ENCODE data around the gene FAM168B. TPM values are rescaled to one million over a fixed set of nuclear protein-coding genes. Genes with fewer than 3 reads are reported as not detected.

The FAM168B gene
- polyA plus RNA-seq, 1 of the 3 experiments (the other 2 are of a cell fraction): 72.7 TPM

DNA sequence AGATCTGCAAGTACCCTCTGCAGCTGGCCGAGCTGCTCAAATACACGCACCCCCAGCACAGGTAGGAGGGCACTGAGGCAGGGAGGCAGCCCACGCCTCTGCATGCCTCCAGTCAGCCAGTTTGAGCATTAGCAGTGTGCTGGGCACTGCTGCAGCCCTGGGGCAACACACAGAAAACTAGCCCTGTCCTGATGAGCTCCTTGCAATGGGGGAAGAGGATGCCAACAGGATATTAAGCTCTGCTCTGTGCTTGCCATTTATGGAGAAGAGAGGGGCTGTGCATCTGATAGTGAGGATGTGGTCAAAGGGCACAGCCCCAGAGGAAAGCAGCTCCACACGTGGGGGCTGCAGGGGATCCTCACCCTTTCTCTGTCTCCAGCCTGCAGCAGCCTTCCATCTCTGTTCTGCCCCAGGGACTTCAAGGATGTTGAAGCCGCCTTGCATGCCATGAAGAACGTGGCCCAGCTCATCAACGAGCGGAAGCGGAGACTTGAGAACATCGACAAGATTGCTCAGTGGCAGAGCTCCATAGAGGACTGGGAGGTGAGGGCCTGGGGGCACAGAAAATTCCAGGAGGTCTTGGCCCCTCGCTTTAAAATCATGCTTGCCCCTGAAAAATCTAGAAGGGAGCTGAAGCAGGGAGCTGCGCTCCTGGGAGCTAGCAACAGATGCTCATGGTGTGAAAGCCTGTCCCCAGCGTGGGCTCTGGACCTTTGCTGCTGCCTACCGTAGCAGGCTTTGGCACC, 51.7 kb downstream of the FAM168B start:
- H3K4me3 ChIP-seq (ENCODE audit: low read depth in 2 of 2, low read length in 1 of 2): no peak overlapping the region
- peaks cover 0 to 39% of the 10 kb centered on the region in 2 experiments; a peak in 1 of 4 replicates for H3K4me1 ChIP-seq (ENCODE audit: control insufficient read depth in 1 of 2, insufficient read depth in 2 of 2, low read depth in 1 of 2, low read length in 1 of 2)
- no peak overlapping the region for H3K9ac ChIP-seq
- H3K79me2 ChIP-seq (ENCODE audit: insufficient read depth): no peaks in the 10 kb centered on the region
- ChIA-PET POLR2A (interaction anchor here (0.6 kb wide), 1 partner anchor 451 kb away, joined by 3 read pairs; no protein-coding TSS in a partner anchor), CTCF (interaction anchor here (0.8 to 1.1 kb wide), 2 partner anchors 9 to 452 kb away, joined by 3 to 4 read pairs; no protein-coding TSS in a partner anchor)
- H3K9me2 ChIP-seq: no peaks in the 10 kb centered on the region
- no peak overlapping the region for H3K4me2 ChIP-seq
- 81% methylated on average over 9 of the region's 14 CpGs for WGBS (ENCODE audit: low lambda C conversion rate)
- no peaks in the 10 kb centered on the region for H3F3A ChIP-seq (replicated peaks; ENCODE audit: insufficient read depth)
- peak overlapping the region in 1 of 2 experiments; percentile 3; a peak in 1 of 4 replicates for H3K27ac ChIP-seq (ENCODE audit: low read depth in 2 of 2, low read length in 1 of 2)
- no peaks in the 10 kb centered on the region for H4K20me1 ChIP-seq (ENCODE audit: insufficient read depth)
- no peaks in the 10 kb centered on the region for H3K27me3 ChIP-seq (ENCODE audit: insufficient read depth)
- H2AFZ ChIP-seq (ENCODE audit: low read depth): no peak overlapping the region
- no peak for DNase-seq
- H3K36me3 ChIP-seq (replicated peaks in 1 of 2; ENCODE audit: control insufficient read depth in 1 of 2, insufficient read depth in 2 of 2, low read length in 1 of 2): peaks cover 0 to 6% of the 10 kb centered on the region in 2 experiments
- H3K9me3 ChIP-seq: no peaks in the 10 kb centered on the region
- TF ChIP-seq JUND (IDR thresholded peaks at IDR 0.05) (no peak), RFX5 (IDR thresholded peaks at IDR 0.05; ENCODE audit: low read length) (no peak), MEF2A (IDR thresholded peaks at IDR 0.05; ENCODE audit: borderline replicate concordance, low read depth) (no peak), TEAD4 (IDR thresholded peaks at IDR 0.05; ENCODE audit: borderline replicate concordance, insufficient read depth) (no peak), GATA2 (CRISPR knock-in tag; IDR thresholded peaks at IDR 0.05) (no peak), SMC3 (IDR thresholded peaks at IDR 0.05; ENCODE audit: low read depth, low read length) (no peak), RXRA (IDR thresholded peaks at IDR 0.05; ENCODE audit: borderline replicate concordance, low read depth) (no peak), POLR2AphosphoS5 (IDR thresholded peaks at IDR 0.05; ENCODE audit: low read depth, low read length) (no peak), TAF1 (IDR thresholded peaks at IDR 0.05; ENCODE audit: borderline replicate concordance, low read depth, low read length) (no peak), FOSL2 (IDR thresholded peaks at IDR 0.05; ENCODE audit: borderline replicate concordance, low read depth) (no peak), MXI1 (IDR thresholded peaks at IDR 0.05; ENCODE audit: low read depth, low read length) (no peak), FOXJ3 (CRISPR knock-in tag; IDR thresholded peaks at IDR 0.05) (no peak), RCOR1 (IDR thresholded peaks at IDR 0.05; ENCODE audit: low read length) (no peak), TCF12 (IDR thresholded peaks at IDR 0.05) (no peak)
- TF ChIP-seq, protein P1, sequence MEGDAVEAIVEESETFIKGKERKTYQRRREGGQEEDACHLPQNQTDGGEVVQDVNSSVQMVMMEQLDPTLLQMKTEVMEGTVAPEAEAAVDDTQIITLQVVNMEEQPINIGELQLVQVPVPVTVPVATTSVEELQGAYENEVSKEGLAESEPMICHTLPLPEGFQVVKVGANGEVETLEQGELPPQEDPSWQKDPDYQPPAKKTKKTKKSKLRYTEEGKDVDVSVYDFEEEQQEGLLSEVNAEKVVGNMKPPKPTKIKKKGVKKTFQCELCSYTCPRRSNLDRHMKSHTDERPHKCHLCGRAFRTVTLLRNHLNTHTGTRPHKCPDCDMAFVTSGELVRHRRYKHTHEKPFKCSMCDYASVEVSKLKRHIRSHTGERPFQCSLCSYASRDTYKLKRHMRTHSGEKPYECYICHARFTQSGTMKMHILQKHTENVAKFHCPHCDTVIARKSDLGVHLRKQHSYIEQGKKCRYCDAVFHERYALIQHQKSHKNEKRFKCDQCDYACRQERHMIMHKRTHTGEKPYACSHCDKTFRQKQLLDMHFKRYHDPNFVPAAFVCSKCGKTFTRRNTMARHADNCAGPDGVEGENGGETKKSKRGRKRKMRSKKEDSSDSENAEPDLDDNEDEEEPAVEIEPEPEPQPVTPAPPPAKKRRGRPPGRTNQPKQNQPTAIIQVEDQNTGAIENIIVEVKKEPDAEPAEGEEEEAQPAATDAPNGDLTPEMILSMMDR (IDR thresholded peaks at IDR 0.05): no peak
- TF ChIP-seq, protein P2, sequence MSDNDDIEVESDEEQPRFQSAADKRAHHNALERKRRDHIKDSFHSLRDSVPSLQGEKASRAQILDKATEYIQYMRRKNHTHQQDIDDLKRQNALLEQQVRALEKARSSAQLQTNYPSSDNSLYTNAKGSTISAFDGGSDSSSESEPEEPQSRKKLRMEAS (IDR thresholded peaks at IDR 0.05; ENCODE audit: low read depth): no peak
- TF ChIP-seq, protein P3, sequence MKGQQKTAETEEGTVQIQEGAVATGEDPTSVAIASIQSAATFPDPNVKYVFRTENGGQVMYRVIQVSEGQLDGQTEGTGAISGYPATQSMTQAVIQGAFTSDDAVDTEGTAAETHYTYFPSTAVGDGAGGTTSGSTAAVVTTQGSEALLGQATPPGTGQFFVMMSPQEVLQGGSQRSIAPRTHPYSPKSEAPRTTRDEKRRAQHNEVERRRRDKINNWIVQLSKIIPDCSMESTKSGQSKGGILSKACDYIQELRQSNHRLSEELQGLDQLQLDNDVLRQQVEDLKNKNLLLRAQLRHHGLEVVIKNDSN (IDR thresholded peaks at IDR 0.05; ENCODE audit: borderline replicate concordance, low read depth): no peak

All from SK-N-SH (cell line).